Measurements from ENCODE around the gene LRRC26. TPM values are rescaled to one million over a fixed set of nuclear protein-coding genes. Genes with fewer than 3 reads are reported as not detected.

Gene LRRC26
- total RNA-seq, 1 donor = not detected

DNA sequence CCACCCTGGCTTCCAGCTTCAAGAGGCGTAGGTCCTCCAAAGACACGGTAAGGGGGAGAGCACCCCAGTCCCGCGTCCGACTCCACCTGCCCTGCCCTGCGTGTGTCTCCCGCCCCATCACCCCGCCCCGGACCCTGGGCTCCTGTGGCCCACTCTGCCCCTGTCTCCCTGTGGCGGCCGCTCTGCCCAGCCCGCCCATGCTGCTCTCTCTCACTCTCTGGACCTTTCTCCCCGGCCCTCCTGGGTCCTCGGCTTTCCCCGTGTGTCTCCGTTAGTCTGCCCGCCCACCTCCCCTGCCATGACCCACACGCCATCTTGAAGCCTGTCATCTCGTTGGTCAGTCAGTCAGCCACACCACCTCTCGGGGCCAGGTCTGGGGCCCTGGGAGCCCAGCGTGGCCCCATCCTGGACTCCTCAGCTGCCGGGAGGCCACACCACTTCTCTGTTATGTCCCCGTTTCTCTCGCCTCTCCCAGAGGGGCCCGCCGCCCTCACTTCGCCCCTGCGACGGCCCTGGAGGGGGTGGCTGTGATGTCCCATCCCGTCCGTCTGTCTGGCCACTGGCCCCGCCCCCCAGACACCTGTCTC lies 4.5 kb downstream of the LRRC26 start:
- H3K9me3 ChIP-seq (ENCODE audit: low read depth, low read length) = no peaks in the 10 kb centered on the region
- peaks cover 68% of the 10 kb centered on the region for H3K27me3 ChIP-seq (ENCODE audit: insufficient read depth, low read length)
- no peaks in the 10 kb centered on the region for H4K20me1 ChIP-seq (ENCODE audit: insufficient read depth, low read length)
- H3K79me2 ChIP-seq (ENCODE audit: insufficient read depth, low read length) = no peaks in the 10 kb centered on the region
- no peak overlapping the region for H3K4me2 ChIP-seq (ENCODE audit: insufficient read depth, low read length)
- DNase-seq (ENCODE audit: insufficient read length, low spot score, missing footprints) = peak; percentile 91
- no peaks in the 10 kb centered on the region for H3K36me3 ChIP-seq (ENCODE audit: insufficient read depth, low read length)
- H3K4me1 ChIP-seq (ENCODE audit: insufficient read depth, low read length) = no peaks in the 10 kb centered on the region
- TF ChIP-seq, protein P1, sequence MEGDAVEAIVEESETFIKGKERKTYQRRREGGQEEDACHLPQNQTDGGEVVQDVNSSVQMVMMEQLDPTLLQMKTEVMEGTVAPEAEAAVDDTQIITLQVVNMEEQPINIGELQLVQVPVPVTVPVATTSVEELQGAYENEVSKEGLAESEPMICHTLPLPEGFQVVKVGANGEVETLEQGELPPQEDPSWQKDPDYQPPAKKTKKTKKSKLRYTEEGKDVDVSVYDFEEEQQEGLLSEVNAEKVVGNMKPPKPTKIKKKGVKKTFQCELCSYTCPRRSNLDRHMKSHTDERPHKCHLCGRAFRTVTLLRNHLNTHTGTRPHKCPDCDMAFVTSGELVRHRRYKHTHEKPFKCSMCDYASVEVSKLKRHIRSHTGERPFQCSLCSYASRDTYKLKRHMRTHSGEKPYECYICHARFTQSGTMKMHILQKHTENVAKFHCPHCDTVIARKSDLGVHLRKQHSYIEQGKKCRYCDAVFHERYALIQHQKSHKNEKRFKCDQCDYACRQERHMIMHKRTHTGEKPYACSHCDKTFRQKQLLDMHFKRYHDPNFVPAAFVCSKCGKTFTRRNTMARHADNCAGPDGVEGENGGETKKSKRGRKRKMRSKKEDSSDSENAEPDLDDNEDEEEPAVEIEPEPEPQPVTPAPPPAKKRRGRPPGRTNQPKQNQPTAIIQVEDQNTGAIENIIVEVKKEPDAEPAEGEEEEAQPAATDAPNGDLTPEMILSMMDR (IDR thresholded peaks at IDR 0.05; ENCODE audit: extremely low read depth, low read depth, low read length) = no peak
- no peak overlapping the region for H2AFZ ChIP-seq (ENCODE audit: low read length)
- no peak overlapping the region for H3K4me3 ChIP-seq (ENCODE audit: insufficient read depth, low read length)
- H3K27ac ChIP-seq (ENCODE audit: low read depth, low read length) = no peak overlapping the region

DNA sequence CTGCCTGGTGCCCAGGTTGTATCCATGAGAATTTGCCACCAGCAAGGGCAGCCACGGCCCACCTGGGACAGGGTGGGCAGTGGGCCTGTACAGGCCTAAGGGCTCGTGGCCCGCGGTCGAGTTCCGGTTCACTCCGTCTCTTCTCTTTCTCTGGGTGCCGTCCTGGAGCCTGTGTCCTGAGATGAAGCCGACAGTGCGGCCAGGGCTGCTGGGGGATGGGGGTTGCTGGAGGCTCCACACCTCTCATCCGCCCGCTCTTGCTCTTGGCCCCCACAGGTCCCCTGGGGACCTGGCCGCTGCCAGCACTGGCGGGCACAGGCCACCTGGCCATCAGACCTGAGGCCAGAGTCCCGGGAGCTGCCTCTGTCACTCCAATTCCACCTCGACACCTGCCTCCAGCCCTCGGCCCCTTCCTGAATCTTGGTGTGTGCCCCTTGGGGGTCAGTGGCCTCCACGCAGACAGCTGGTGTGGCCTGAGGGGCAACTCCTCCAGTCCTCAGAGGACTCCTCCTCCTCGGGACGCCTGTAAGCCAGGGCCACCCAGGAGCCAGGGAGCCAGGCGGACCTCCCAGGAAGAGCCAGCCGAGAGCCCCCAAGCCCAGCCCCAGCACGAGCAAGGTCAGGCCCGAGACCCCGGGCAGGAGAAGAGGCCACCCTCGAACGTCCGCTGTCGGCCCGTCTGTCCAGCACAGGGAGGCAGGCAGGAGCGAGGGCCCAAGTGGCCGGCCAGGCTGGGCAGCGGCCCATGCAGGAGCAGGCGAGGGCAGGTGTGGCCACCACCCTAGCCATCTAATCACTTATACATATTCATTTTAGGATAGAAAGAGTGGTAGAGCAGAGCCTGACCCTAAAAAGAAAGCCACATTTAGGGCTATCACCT lies 5.2 kb downstream of the LRRC26 start:
- peak; percentile 89 for DNase-seq (ENCODE audit: insufficient read length, low spot score, missing footprints)
- H4K20me1 ChIP-seq (ENCODE audit: insufficient read depth, low read length) = no peaks in the 10 kb centered on the region
- H2AFZ ChIP-seq (ENCODE audit: low read length) = no peak overlapping the region
- H3K27me3 ChIP-seq (ENCODE audit: insufficient read depth, low read length) = peaks cover 66% of the 10 kb centered on the region
- H3K4me2 ChIP-seq (ENCODE audit: insufficient read depth, low read length) = no peak overlapping the region
- H3K9me3 ChIP-seq (ENCODE audit: low read depth, low read length) = no peaks in the 10 kb centered on the region
- no peak overlapping the region for H3K27ac ChIP-seq (ENCODE audit: low read depth, low read length)
- no peak overlapping the region for H3K4me3 ChIP-seq (ENCODE audit: insufficient read depth, low read length)
- H3K4me1 ChIP-seq (ENCODE audit: insufficient read depth, low read length) = no peaks in the 10 kb centered on the region
- H3K79me2 ChIP-seq (ENCODE audit: insufficient read depth, low read length) = no peaks in the 10 kb centered on the region
- no peaks in the 10 kb centered on the region for H3K36me3 ChIP-seq (ENCODE audit: insufficient read depth, low read length)
- TF ChIP-seq, protein P1 (IDR thresholded peaks at IDR 0.05; ENCODE audit: extremely low read depth, low read depth, low read length) = no peak

DNA sequence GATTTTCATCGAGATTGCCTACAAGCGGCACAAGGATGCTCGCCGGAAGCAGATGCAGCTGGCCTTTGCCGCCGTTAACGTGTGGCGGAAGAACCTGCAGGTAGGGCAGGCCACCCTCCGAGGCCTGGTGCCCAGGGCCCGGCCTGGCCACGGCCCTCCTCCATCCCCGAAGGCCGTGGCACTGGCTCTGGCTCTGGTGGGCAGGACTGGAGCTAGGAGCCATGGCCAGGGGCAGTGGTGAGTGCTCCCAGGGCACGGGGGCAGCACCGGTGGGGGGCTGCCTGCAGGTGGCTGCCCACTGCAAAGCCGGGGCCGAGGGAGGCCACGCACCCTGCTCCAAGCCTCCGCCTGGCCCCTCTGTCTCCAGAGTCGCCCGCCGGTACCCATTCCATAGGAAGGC lies 6.0 kb downstream of the LRRC26 start:
- no peaks in the 10 kb centered on the region for H3K4me1 ChIP-seq (ENCODE audit: insufficient read depth, low read length)
- peak; percentile 91 for DNase-seq (ENCODE audit: insufficient read length, low spot score, missing footprints)
- TF ChIP-seq, protein P1 (IDR thresholded peaks at IDR 0.05; ENCODE audit: extremely low read depth, low read depth, low read length) = no peak
- H4K20me1 ChIP-seq (ENCODE audit: insufficient read depth, low read length) = no peaks in the 10 kb centered on the region
- no peaks in the 10 kb centered on the region for H3K79me2 ChIP-seq (ENCODE audit: insufficient read depth, low read length)
- no peaks in the 10 kb centered on the region for H3K9me3 ChIP-seq (ENCODE audit: low read depth, low read length)
- H3K4me3 ChIP-seq (ENCODE audit: insufficient read depth, low read length) = no peak overlapping the region
- H3K27ac ChIP-seq (ENCODE audit: low read depth, low read length) = no peak overlapping the region
- H3K4me2 ChIP-seq (ENCODE audit: insufficient read depth, low read length) = no peak overlapping the region
- H2AFZ ChIP-seq (ENCODE audit: low read length) = no peak overlapping the region
- H3K27me3 ChIP-seq (ENCODE audit: insufficient read depth, low read length) = peaks cover 65% of the 10 kb centered on the region
- no peaks in the 10 kb centered on the region for H3K36me3 ChIP-seq (ENCODE audit: insufficient read depth, low read length)

DNA sequence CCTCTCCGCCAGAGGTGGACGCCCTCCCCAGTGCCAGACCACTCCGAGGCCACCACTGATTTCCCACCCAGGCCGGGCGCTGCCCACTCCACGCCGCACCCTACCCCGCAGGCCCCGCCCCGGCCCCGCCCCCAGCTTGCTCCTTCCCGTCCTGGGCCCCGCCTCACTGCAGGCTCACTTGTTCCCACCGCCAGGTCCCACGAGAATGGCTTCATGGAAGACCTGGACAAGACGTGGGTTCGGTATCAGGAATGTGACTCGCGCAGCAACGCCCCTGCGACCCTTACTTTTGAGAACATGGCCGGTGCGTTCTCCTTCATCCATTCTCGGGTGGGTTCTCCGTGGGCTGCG lies 6.5 kb downstream of the LRRC26 start:
- Histone ChIP-seq H3K36me3 (ENCODE audit: insufficient read depth, low read length) (no peaks in the 10 kb centered on the region), H3K27ac (ENCODE audit: low read depth, low read length) (no peak overlapping the region), H2AFZ (ENCODE audit: low read length) (no peak overlapping the region), H3K4me1 (ENCODE audit: insufficient read depth, low read length) (no peaks in the 10 kb centered on the region), H3K4me3 (ENCODE audit: insufficient read depth, low read length) (no peak overlapping the region), H4K20me1 (ENCODE audit: insufficient read depth, low read length) (no peaks in the 10 kb centered on the region), H3K27me3 (ENCODE audit: insufficient read depth, low read length) (peaks cover 70% of the 10 kb centered on the region), H3K9me3 (ENCODE audit: low read depth, low read length) (no peaks in the 10 kb centered on the region), H3K79me2 (ENCODE audit: insufficient read depth, low read length) (no peaks in the 10 kb centered on the region), H3K4me2 (ENCODE audit: insufficient read depth, low read length) (peak overlapping the region; percentile 28)
- TF ChIP-seq, protein P1 (IDR thresholded peaks at IDR 0.05; ENCODE audit: extremely low read depth, low read depth, low read length) = no peak
- peak; percentile 92 for DNase-seq (ENCODE audit: insufficient read length, low spot score, missing footprints)
